Measurements from ENCODE around the gene SH3TC1.

The SH3TC1 gene

GRCh38 chr4:8164194-8164565 is 34.9 kb upstream of the SH3TC1 start:
- no peak for DNase-seq

GRCh38 chr4:8164687-8165086 is 34.4 kb upstream of the SH3TC1 start:
- no peak for DNase-seq

GRCh38 chr4:8165374-8165896 is 33.7 kb upstream of the SH3TC1 start:
- DNase-seq: no peak

GRCh38 chr4:8167291-8167690 is 31.8 kb upstream of the SH3TC1 start:
- DNase-seq: no peak

GRCh38 chr4:8167815-8168214 is 31.3 kb upstream of the SH3TC1 start:
- no peak for DNase-seq

- no peak for DNase-seq
Observed at GRCh38 chr4:8168232-8168631, 30.9 kb upstream of the SH3TC1 start.

- no peak for DNase-seq
Observed at GRCh38 chr4:8168832-8169598, 30.1 kb upstream of the SH3TC1 start.

GRCh38 chr4:8169763-8170162 is 29.3 kb upstream of the SH3TC1 start:
- DNase-seq: no peak

- no peak for DNase-seq
Observed at GRCh38 chr4:8170341-8170740, 28.7 kb upstream of the SH3TC1 start.

GRCh38 chr4:8171266-8171665 is 27.8 kb upstream of the SH3TC1 start:
- DNase-seq: no peak

- DNase-seq: peak; percentile 64
Observed at GRCh38 chr4:8171984-8172924, 26.8 kb upstream of the SH3TC1 start.

GRCh38 chr4:8173492-8174242 is 25.4 kb upstream of the SH3TC1 start:
- no peak for DNase-seq

GRCh38 chr4:8174970-8175369 is 24.1 kb upstream of the SH3TC1 start:
- DNase-seq: no peak

- DNase-seq: no peak
Observed at GRCh38 chr4:8175686-8176085, 23.4 kb upstream of the SH3TC1 start.

GRCh38 chr4:8176547-8177399 is 22.3 kb upstream of the SH3TC1 start:
- peak; percentile 32 to 39 for DNase-seq

- no peak for DNase-seq
Observed at GRCh38 chr4:8177552-8177951, 21.5 kb upstream of the SH3TC1 start.

- DNase-seq: no peak
Observed at GRCh38 chr4:8177956-8178355, 21.1 kb upstream of the SH3TC1 start.

- no peak for DNase-seq
Observed at GRCh38 chr4:8179074-8179473, 20.0 kb upstream of the SH3TC1 start.

GRCh38 chr4:8179771-8180170 is 19.3 kb upstream of the SH3TC1 start:
- DNase-seq: no peak

GRCh38 chr4:8180310-8181093 is 18.6 kb upstream of the SH3TC1 start:
- no peak for DNase-seq

- no peak for DNase-seq
Observed at GRCh38 chr4:8181119-8181518, 18.0 kb upstream of the SH3TC1 start.
